Pons (tissue), 1 donor: ENCODE data around the gene NRXN2.

ENCODE experiments used
- DNase-seq: peaks from one replicate; pipeline ENCODE4 v3.0.0-alpha.2; 2016; ENCODE audit warnings: low spot score

The NRXN2 gene

GRCh38 chr11:64698427-64698826 lies 24.6 kb downstream of the NRXN2 start:
- no peak for DNase-seq

GRCh38 chr11:64697663-64698375 lies 25.2 kb downstream of the NRXN2 start:
- no peak for DNase-seq

- no peak for DNase-seq
Measured at GRCh38 chr11:64696045-64696444, 27.0 kb downstream of the NRXN2 start.

GRCh38 chr11:64695548-64695947 lies 27.4 kb downstream of the NRXN2 start:
- no peak for DNase-seq

GRCh38 chr11:64694821-64695365 lies 28.1 kb downstream of the NRXN2 start:
- peak; percentile 53 for DNase-seq

- DNase-seq = no peak
Measured at GRCh38 chr11:64694026-64694755, 28.8 kb downstream of the NRXN2 start.

GRCh38 chr11:64692764-64693331 lies 30.1 kb downstream of the NRXN2 start:
- no peak for DNase-seq

- DNase-seq = no peak
Measured at GRCh38 chr11:64691543-64691942, 31.5 kb downstream of the NRXN2 start.

GRCh38 chr11:64690235-64690634 lies 32.8 kb downstream of the NRXN2 start:
- DNase-seq = no peak

- peak; percentile 97 for DNase-seq
Measured at GRCh38 chr11:64688534-64688982, 34.4 kb downstream of the NRXN2 start.

- DNase-seq = no peak
Measured at GRCh38 chr11:64687643-64688533, 35.1 kb downstream of the NRXN2 start.

GRCh38 chr11:64687204-64687603 lies 35.8 kb downstream of the NRXN2 start:
- peak; percentile 99 for DNase-seq

- DNase-seq = no peak
Measured at GRCh38 chr11:64686466-64687170, 36.4 kb downstream of the NRXN2 start.

- no peak for DNase-seq
Measured at GRCh38 chr11:64685536-64685935, 37.5 kb downstream of the NRXN2 start.

- DNase-seq = no peak
Measured at GRCh38 chr11:64684357-64684756, 38.6 kb downstream of the NRXN2 start.

- no peak for DNase-seq
Measured at GRCh38 chr11:64681171-64681570, 41.8 kb downstream of the NRXN2 start.

GRCh38 chr11:64679846-64680245 lies 43.2 kb downstream of the NRXN2 start:
- DNase-seq = no peak

- no peak for DNase-seq
Measured at GRCh38 chr11:64677441-64678023, 45.5 kb downstream of the NRXN2 start.

GRCh38 chr11:64676261-64676615 lies 46.8 kb downstream of the NRXN2 start:
- no peak for DNase-seq

GRCh38 chr11:64675450-64676260 lies 47.3 kb downstream of the NRXN2 start:
- peak; percentile 80 for DNase-seq
